ENCODE data around the gene AK5.

The AK5 gene

GRCh38 chr1:77354536-77354935 is 72.7 kb downstream of the AK5 start:
- DNase-seq (ENCODE audit: low read depth in 2 of 2), result no peak

- DNase-seq (ENCODE audit: low read depth in 2 of 2), result no peak
Observed at GRCh38 chr1:77355010-77355409, 73.2 kb downstream of the AK5 start.

GRCh38 chr1:77356136-77356535 is 74.3 kb downstream of the AK5 start:
- DNase-seq (ENCODE audit: low read depth in 2 of 2), result no peak

- no peak for DNase-seq (ENCODE audit: low read depth in 2 of 2)
Observed at GRCh38 chr1:77360256-77360655, 78.4 kb downstream of the AK5 start.

- DNase-seq (ENCODE audit: low read depth in 2 of 2), result no peak
Observed at GRCh38 chr1:77361621-77362020, 79.8 kb downstream of the AK5 start.

- no peak for DNase-seq (ENCODE audit: low read depth in 2 of 2)
Observed at GRCh38 chr1:77370161-77370560, 88.3 kb downstream of the AK5 start.

- no peak for DNase-seq (ENCODE audit: low read depth in 2 of 2)
Observed at GRCh38 chr1:77370583-77371306, 88.9 kb downstream of the AK5 start.

- DNase-seq (ENCODE audit: low read depth in 2 of 2), result no peak
Observed at GRCh38 chr1:77371396-77371795, 89.6 kb downstream of the AK5 start.

- DNase-seq (ENCODE audit: low read depth in 2 of 2), result no peak
Observed at GRCh38 chr1:77373702-77374101, 91.9 kb downstream of the AK5 start.

- DNase-seq (ENCODE audit: low read depth in 2 of 2), result no peak
Observed at GRCh38 chr1:77375541-77375940, 93.7 kb downstream of the AK5 start.

GRCh38 chr1:77375990-77376389 is 94.2 kb downstream of the AK5 start:
- no peak for DNase-seq (ENCODE audit: low read depth in 2 of 2)

- no peak for DNase-seq (ENCODE audit: low read depth in 2 of 2)
Observed at GRCh38 chr1:77378723-77379535, 97.1 kb downstream of the AK5 start.

- DNase-seq (ENCODE audit: low read depth in 2 of 2), result no peak
Observed at GRCh38 chr1:77382366-77382765, 100.5 kb downstream of the AK5 start.

GRCh38 chr1:77383236-77383635 is 101.4 kb downstream of the AK5 start:
- DNase-seq (ENCODE audit: low read depth in 2 of 2), result no peak

- no peak for DNase-seq (ENCODE audit: low read depth in 2 of 2)
Observed at GRCh38 chr1:77385551-77385950, 103.7 kb downstream of the AK5 start.

GRCh38 chr1:77386276-77386675 is 104.5 kb downstream of the AK5 start:
- DNase-seq (ENCODE audit: low read depth in 2 of 2), result no peak

GRCh38 chr1:77387553-77387952 is 105.7 kb downstream of the AK5 start:
- DNase-seq (ENCODE audit: low read depth in 2 of 2), result no peak

GRCh38 chr1:77388661-77389060 is 106.8 kb downstream of the AK5 start:
- DNase-seq (ENCODE audit: low read depth in 2 of 2), result no peak

GRCh38 chr1:77392486-77392885 is 110.7 kb downstream of the AK5 start:
- DNase-seq (ENCODE audit: low read depth in 2 of 2), result no peak

- DNase-seq (ENCODE audit: low read depth in 2 of 2), result no peak
Observed at GRCh38 chr1:77394166-77394565, 112.3 kb downstream of the AK5 start.

GRCh38 chr1:77395051-77395450 is 113.2 kb downstream of the AK5 start:
- no peak for DNase-seq (ENCODE audit: low read depth in 2 of 2)

GRCh38 chr1:77398152-77398551 is 116.3 kb downstream of the AK5 start:
- no peak for DNase-seq (ENCODE audit: low read depth in 2 of 2)
